ENCODE results near the gene CCDC27.
"Not testable (repeated sequence)": the region's sequence is repeated elsewhere in the genome, so short reads cannot be mapped to it uniquely, and the experiment has no call there.

Gene CCDC27

GRCh38 chr1:3735027-3735681, 17.1 kb upstream of the CCDC27 start:
- DNase-seq (ENCODE audit: low read depth in 1 of 2, low spot score in 1 of 2) = no peak

GRCh38 chr1:3735688-3736087, 16.6 kb upstream of the CCDC27 start:
- no peak for DNase-seq (ENCODE audit: low read depth in 1 of 2, low spot score in 1 of 2)

- no peak for DNase-seq (ENCODE audit: low read depth in 1 of 2, low spot score in 1 of 2)
Measured at GRCh38 chr1:3736131-3736561, 16.1 kb upstream of the CCDC27 start.

GRCh38 chr1:3736708-3737107, 15.5 kb upstream of the CCDC27 start:
- no peak for DNase-seq (ENCODE audit: low read depth in 1 of 2, low spot score in 1 of 2)

GRCh38 chr1:3738943-3739342, 13.3 kb upstream of the CCDC27 start:
- DNase-seq (ENCODE audit: low read depth in 1 of 2, low spot score in 1 of 2) = no peak

GRCh38 chr1:3740042-3740441, 12.2 kb upstream of the CCDC27 start:
- no peak for DNase-seq (ENCODE audit: low read depth in 1 of 2, low spot score in 1 of 2)

- DNase-seq (ENCODE audit: low read depth in 1 of 2, low spot score in 1 of 2) = no peak
Measured at GRCh38 chr1:3740752-3741151, 11.5 kb upstream of the CCDC27 start.

GRCh38 chr1:3741566-3742438, 10.4 kb upstream of the CCDC27 start:
- no peak for DNase-seq (ENCODE audit: low read depth in 1 of 2, low spot score in 1 of 2)

- DNase-seq (ENCODE audit: low read depth in 1 of 2, low spot score in 1 of 2) = no peak
Measured at GRCh38 chr1:3742439-3743298, 9.6 kb upstream of the CCDC27 start.

GRCh38 chr1:3743421-3743820, 8.8 kb upstream of the CCDC27 start:
- DNase-seq (ENCODE audit: low read depth in 1 of 2, low spot score in 1 of 2) = no peak

GRCh38 chr1:3743826-3744225, 8.4 kb upstream of the CCDC27 start:
- no peak for DNase-seq (ENCODE audit: low read depth in 1 of 2, low spot score in 1 of 2)

GRCh38 chr1:3744646-3745045, 7.6 kb upstream of the CCDC27 start:
- no peak for DNase-seq (ENCODE audit: low read depth in 1 of 2, low spot score in 1 of 2)

- no peak for DNase-seq (ENCODE audit: low read depth in 1 of 2, low spot score in 1 of 2)
Measured at GRCh38 chr1:3745071-3745470, 7.2 kb upstream of the CCDC27 start.

- no peak for DNase-seq (ENCODE audit: low read depth in 1 of 2, low spot score in 1 of 2)
Measured at GRCh38 chr1:3745590-3746381, 6.5 kb upstream of the CCDC27 start.

- no peak for DNase-seq (ENCODE audit: low read depth in 1 of 2, low spot score in 1 of 2)
Measured at GRCh38 chr1:3746389-3746829, 5.8 kb upstream of the CCDC27 start.

- peak; percentile 77 to 83 for DNase-seq (ENCODE audit: low read depth in 1 of 2, low spot score in 1 of 2)
Measured at GRCh38 chr1:3746830-3747521, 5.3 kb upstream of the CCDC27 start.

GRCh38 chr1:3747522-3747848, 4.8 kb upstream of the CCDC27 start:
- no peak for DNase-seq (ENCODE audit: low read depth in 1 of 2, low spot score in 1 of 2)

- DNase-seq (ENCODE audit: low read depth in 1 of 2, low spot score in 1 of 2) = no peak
Measured at GRCh38 chr1:3747903-3748302, 4.3 kb upstream of the CCDC27 start.

GRCh38 chr1:3748316-3748900, 3.8 kb upstream of the CCDC27 start:
- DNase-seq (ENCODE audit: low read depth in 1 of 2, low spot score in 1 of 2) = not testable (repeated sequence)

- no peak for DNase-seq (ENCODE audit: low read depth in 1 of 2, low spot score in 1 of 2)
Measured at GRCh38 chr1:3749512-3749911, 2.7 kb upstream of the CCDC27 start.

All from activated CD4-positive, alpha-beta T cell treated with anti-CD3 and anti-CD28 coated beads, Interleukin-2, amount 50 U/mL, for 24 hours (primary cell).